H1 (cell line): ENCODE measurements around the gene MLYCD.

ENCODE experiments used
- CBX8 ChIP-seq: fragments of 300-800, 300-1000 bp; sonication (generic); IDR thresholded peaks from 2 replicates; pipeline ENCODE4 v1.7.1; 2016; ENCODE audit warnings: low read depth, low read length, borderline replicate concordance
- CHD2 ChIP-seq: IDR thresholded peaks from 2 replicates; pipeline ENCODE4 v1.6.1; 2012; ENCODE audit warnings: low read length, improper control_type of control experiment
- EP300 ChIP-seq, 2 experiments: IDR thresholded peaks; 1 replicate in 1 of 2; 2 replicates in 1 of 2; pipeline ENCODE4 v1.6.1; 2011 to 2012; ENCODE audit warnings: low read depth in 2 of 2, low read length in 2 of 2, mild to moderate bottlenecking in 2 of 2, borderline replicate concordance in 1 of 2, inconsistent platforms in 1 of 2, moderate library complexity in 1 of 2
- POLR2AphosphoS5 ChIP-seq: IDR thresholded peaks from 2 replicates; pipeline ENCODE4 v1.6.1; 2011; ENCODE audit warnings: low read depth, low read length
- SP1 ChIP-seq: IDR thresholded peaks from 2 replicates; pipeline ENCODE4 v1.6.1; 2011; ENCODE audit warnings: low read depth, low read length
- TF ChIP-seq, protein P1 (sequence below), 3 experiments: IDR thresholded peaks; 1 replicate in 2 of 3; 2 replicates in 1 of 3; pipeline versions ENCODE4 v1.5.1 to v1.6.1; 2011; ENCODE audit warnings: low read length in 3 of 3, mild to moderate bottlenecking in 3 of 3, inconsistent platforms in 2 of 3, low read depth in 1 of 3, moderate library complexity in 1 of 3; ENCODE audit not compliant: insufficient read depth in 1 of 3; ENCODE audit errors: control extremely low read depth in 1 of 3
- TF ChIP-seq, protein P2 (sequence below): IDR thresholded peaks from 2 replicates; pipeline ENCODE4 v1.6.1; 2012; ENCODE audit warnings: inconsistent platforms

DNA sequence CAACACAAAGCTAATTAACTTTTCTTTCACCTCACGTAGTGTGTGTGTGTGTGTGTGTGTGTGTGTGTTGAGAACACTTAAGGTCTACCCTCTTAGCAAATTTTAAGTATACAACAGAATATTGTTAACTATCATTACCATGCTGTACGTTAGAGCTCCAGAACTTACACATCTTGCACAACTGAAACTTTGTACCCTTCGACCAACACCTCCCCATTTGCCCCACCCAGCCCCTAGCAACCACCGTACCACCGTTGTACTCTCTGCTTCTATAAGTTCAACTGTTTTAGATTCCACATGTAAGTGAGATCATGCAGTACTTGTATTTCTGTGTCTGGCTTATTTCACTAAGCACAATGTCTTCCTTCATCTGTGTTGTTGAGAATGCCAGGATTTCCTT is 28.1 kb upstream of the MLYCD start:
- TF ChIP-seq CHD2: no peak
- TF ChIP-seq, protein P1, sequence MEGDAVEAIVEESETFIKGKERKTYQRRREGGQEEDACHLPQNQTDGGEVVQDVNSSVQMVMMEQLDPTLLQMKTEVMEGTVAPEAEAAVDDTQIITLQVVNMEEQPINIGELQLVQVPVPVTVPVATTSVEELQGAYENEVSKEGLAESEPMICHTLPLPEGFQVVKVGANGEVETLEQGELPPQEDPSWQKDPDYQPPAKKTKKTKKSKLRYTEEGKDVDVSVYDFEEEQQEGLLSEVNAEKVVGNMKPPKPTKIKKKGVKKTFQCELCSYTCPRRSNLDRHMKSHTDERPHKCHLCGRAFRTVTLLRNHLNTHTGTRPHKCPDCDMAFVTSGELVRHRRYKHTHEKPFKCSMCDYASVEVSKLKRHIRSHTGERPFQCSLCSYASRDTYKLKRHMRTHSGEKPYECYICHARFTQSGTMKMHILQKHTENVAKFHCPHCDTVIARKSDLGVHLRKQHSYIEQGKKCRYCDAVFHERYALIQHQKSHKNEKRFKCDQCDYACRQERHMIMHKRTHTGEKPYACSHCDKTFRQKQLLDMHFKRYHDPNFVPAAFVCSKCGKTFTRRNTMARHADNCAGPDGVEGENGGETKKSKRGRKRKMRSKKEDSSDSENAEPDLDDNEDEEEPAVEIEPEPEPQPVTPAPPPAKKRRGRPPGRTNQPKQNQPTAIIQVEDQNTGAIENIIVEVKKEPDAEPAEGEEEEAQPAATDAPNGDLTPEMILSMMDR (IDR thresholded peaks at IDR 0.05; ENCODE audit: control extremely low read depth in 1 of 3, insufficient read depth in 1 of 3, low read depth in 1 of 3, low read length in 3 of 3): no peak
- TF ChIP-seq POLR2AphosphoS5: no peak
- no peak for TF ChIP-seq CBX8
- TF ChIP-seq, protein P2, sequence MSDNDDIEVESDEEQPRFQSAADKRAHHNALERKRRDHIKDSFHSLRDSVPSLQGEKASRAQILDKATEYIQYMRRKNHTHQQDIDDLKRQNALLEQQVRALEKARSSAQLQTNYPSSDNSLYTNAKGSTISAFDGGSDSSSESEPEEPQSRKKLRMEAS: no peak
- TF ChIP-seq SP1: no peak
- no peak for TF ChIP-seq EP300 (IDR thresholded peaks at IDR 0.05; ENCODE audit: borderline replicate concordance in 1 of 2, low read depth in 2 of 2, low read length in 2 of 2)
